Thoracic aorta (tissue), 2 donors: ENCODE results near the gene NFIC. TPM values are rescaled to one million over a fixed set of nuclear protein-coding genes. Genes with fewer than 3 reads are reported as not detected.
"Not testable (repeated sequence)": the region's sequence is repeated elsewhere in the genome, so short reads cannot be mapped to it uniquely, and the experiment has no call there.

Source experiments
- ATAC-seq: fragments of 150-250 bp; one replicate; pipeline ENCODE4 v1.8.0; 2017; ENCODE audit warnings: low read depth; ENCODE audit not compliant: insufficient number of reproducible peaks, low FRiP score
- DNase-seq: peaks from one replicate; pipeline ENCODE4 v3.0.0-alpha.2; 2020; ENCODE audit warnings: low spot score
- H3K27ac ChIP-seq, 2 donors: fragments of 200-600 bp; sonication (generic); 1 replicate in 1 of 2; 2 replicates in 1 of 2; pipeline ENCODE4 v1.5.1; 2016; ENCODE audit warnings: mild to moderate bottlenecking in 2 of 2, moderate library complexity in 2 of 2
- H3K27me3 ChIP-seq: fragments of 200-600 bp; sonication (generic); replicated peaks from 2 replicates; pipeline ENCODE4 v1.6.0; 2016; ENCODE audit warnings: mild to moderate bottlenecking; ENCODE audit not compliant: insufficient read depth
- H3K36me3 ChIP-seq: fragments of 200-600 bp; sonication (generic); one replicate; pipeline ENCODE4 v1.5.1; 2016
- H3K4me1 ChIP-seq, 2 donors: fragments of 200-600 bp; sonication (generic); 1 replicate in 1 of 2; 2 replicates in 1 of 2; pipeline versions ENCODE4 v1.5.1 to v1.6.0; 2016; ENCODE audit warnings: low read depth in 2 of 2, mild to moderate bottlenecking in 1 of 2; ENCODE audit not compliant: control insufficient read depth in 1 of 2
- H3K4me3 ChIP-seq: fragments of 200-600 bp; sonication (generic); 2 replicates; pipeline ENCODE4 v1.5.1; 2016; ENCODE audit warnings: mild to moderate bottlenecking
- H3K9me3 ChIP-seq: fragments of 200-600 bp; sonication (generic); 2 replicates; pipeline ENCODE4 v1.5.1; 2016
- CTCF ChIP-seq: fragments of 200-600 bp; sonication (generic); IDR thresholded peaks from one replicate; pipeline ENCODE4 v1.5.1; 2019; ENCODE audit warnings: antibody characterized with exemption
- total RNA-seq, 2 donors: library from RNA; depleted of rRNA; stranded (reverse); fragments of >200 nt; gene quantifications; one replicate each; pipeline versions ENCODE4 v1.1.0 to v1.2.3, GENCODE V29; 2016

NFIC gene
- total RNA-seq, 2 donors from 2014 or later = 178 to 203 TPM

DNA sequence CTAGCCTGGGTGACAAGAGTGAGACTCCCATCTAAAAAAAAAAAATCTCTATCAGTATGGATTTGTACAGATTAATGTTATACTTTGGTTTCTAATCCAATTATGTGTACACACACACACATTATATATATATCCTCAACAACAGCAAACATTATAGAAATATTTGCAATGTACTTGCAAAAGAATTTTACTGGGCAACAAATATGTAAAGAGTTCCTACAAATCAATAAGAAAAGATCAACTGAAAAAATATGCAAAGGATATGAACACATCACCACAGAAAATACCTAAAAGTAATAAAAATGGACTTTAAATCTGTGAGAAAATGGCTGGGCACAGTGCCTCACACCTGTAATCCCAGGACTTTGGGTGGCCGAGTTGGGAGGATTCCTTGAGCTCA is 40.9 kb upstream of the NFIC start:
- TF ChIP-seq CTCF = no peak
- Histone ChIP-seq H3K4me1 (peaks cover 0 to 3% of the 10 kb centered on the region in 2 donors), H3K27ac (no peak overlapping the region), H3K27me3 (peaks cover 7% of the 10 kb centered on the region), H3K9me3 (no peaks in the 10 kb centered on the region), H3K4me3 (no peak overlapping the region), H3K36me3 (no peaks in the 10 kb centered on the region)
- no peak for ATAC-seq
- DNase-seq = no peak

- H3K27ac ChIP-seq = no peak overlapping the region
- no peaks in the 10 kb centered on the region for H3K9me3 ChIP-seq
- H3K36me3 ChIP-seq = no peaks in the 10 kb centered on the region
- no peaks in the 10 kb centered on the region for H3K27me3 ChIP-seq
- TF ChIP-seq CTCF = no peak
- no peak for ATAC-seq
- no peak for DNase-seq
- peaks cover 4 to 12% of the 10 kb centered on the region in 2 donors for H3K4me1 ChIP-seq
- no peak overlapping the region for H3K4me3 ChIP-seq
Observed at GRCh38 chr19:3328743-3329142, 37.6 kb upstream of the NFIC start.

DNA sequence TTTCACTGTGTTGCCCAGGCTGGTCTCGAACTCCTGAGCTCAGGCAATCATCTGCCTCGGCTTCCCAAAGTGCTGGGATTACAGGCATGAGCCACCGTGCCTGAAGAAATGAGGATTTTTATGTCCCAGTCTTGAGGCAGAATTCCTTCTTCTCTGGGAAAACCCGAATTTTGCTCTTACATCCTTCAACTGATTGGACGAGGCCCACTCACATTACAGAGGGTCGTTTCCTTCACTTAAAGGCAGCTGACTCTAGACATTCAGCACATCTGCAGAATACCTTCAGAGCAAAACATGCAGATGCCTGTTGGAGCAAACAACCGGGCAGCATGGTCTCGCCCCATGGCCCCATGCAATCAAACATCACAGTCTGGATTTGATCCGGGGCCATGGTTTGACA is 36.3 kb upstream of the NFIC start:
- TF ChIP-seq CTCF = no peak

GRCh38 chr19:3332232-3332631 is 34.2 kb upstream of the NFIC start:
- H3K36me3 ChIP-seq, H3K27me3 ChIP-seq, H3K27ac ChIP-seq, H3K4me3 ChIP-seq, DNase-seq, ATAC-seq, H3K9me3 ChIP-seq: not testable (repeated sequence)
- H3K4me1 ChIP-seq = peaks cover 21 to 45% of the 10 kb centered on the region in 2 donors

More for the DNA sequence above, 36.3 kb upstream of the NFIC start:
- Histone ChIP-seq H3K4me3 (no peak overlapping the region), H3K36me3 (no peaks in the 10 kb centered on the region), H3K9me3 (no peaks in the 10 kb centered on the region), H3K27ac (no peak overlapping the region), H3K4me1 (peaks cover 5 to 25% of the 10 kb centered on the region in 2 donors), H3K27me3 (no peaks in the 10 kb centered on the region)
- ATAC-seq (no peak), DNase-seq (no peak)

GRCh38 chr19:3333020-3333583 is 33.3 kb upstream of the NFIC start:
- Histone ChIP-seq H3K36me3 (no peaks in the 10 kb centered on the region), H3K4me1 (peaks cover 28 to 52% of the 10 kb centered on the region in 2 donors), H3K4me3 (no peak overlapping the region), H3K27me3 (no peaks in the 10 kb centered on the region), H3K27ac (peak overlapping the region in 1 of 2 donors; percentile 11), H3K9me3 (no peaks in the 10 kb centered on the region)
- no peak for DNase-seq
- no peak for ATAC-seq
- TF ChIP-seq CTCF = no peak

DNA sequence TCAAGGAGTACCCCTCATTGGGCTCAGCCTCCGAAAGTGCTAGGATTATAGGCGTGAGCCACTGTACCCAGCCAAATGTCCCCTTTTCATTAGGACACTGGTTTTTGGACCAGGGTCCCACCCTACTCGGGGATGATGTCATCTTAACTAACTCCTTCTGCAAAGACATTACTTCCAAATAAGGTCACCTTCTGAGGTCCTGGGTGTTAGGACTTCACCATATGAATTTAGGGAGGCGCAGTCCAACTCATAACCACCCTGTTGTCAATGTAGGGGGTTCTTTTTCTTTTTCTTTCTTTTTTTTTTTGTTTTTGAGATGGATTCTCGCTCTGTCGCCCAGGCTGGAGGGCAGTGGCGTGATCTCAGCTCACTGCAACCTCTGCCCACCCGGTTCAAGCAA is 32.7 kb upstream of the NFIC start:
- DNase-seq (no peak), ATAC-seq (no peak)
- no peak for TF ChIP-seq CTCF
- Histone ChIP-seq H3K27ac (peak overlapping the region in 1 of 2 donors; percentile 11), H3K27me3 (no peaks in the 10 kb centered on the region), H3K4me1 (peaks cover 32 to 58% of the 10 kb centered on the region in 2 donors), H3K9me3 (no peaks in the 10 kb centered on the region), H3K4me3 (no peak overlapping the region), H3K36me3 (no peaks in the 10 kb centered on the region)

DNA sequence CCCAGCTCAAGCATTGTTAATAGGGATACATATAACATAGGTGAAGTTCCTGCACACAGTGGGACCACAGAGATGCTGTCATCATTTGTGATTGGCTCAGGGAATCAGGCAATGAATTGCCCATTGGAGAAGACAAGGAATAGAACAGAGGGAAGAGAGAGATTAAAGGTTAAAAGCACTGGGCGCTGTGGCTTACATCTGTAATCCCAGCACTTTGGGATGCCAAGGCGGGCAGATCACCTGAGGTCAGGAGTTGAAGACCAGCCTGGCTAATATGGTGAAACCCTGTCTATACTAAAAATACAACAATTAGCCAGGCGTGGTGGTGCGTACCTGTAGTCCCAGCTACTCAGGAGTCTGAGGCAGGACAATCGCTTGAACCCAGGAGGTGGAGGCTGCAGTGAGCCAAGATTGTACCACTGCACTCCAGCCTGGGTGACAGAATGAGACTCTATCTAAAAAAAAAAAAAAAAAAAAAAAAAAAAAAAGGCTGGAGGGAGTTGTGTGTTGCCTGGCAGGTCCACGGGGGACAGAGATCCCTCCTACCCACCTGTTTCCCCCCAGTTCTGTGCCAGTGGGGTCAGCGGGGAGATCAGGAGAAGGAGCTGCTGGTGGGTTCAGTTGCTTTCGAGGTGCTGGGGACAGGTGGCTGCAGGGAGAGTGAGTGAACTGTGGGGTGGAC is 31.5 kb upstream of the NFIC start:
- not testable (repeated sequence) for H3K4me3 ChIP-seq, H3K9me3 ChIP-seq, H3K36me3 ChIP-seq, H3K27me3 ChIP-seq, DNase-seq, ATAC-seq
- H3K4me1 ChIP-seq = peaks cover 35 to 62% of the 10 kb centered on the region in 2 donors
- peak overlapping the region; percentile 92 to 99 for H3K27ac ChIP-seq
